H4 (cell line): ENCODE measurements around the gene CHCHD1. TPM values are rescaled to one million over a fixed set of nuclear protein-coding genes. Genes with fewer than 3 reads are reported as not detected.
"Not testable (repeated sequence)": the region's sequence is repeated elsewhere in the genome, so short reads cannot be mapped to it uniquely, and the experiment has no call there.

Source experiments
- DNase-seq: peaks from one replicate; pipeline ENCODE4 v3.0.0-alpha.2; 2015; ENCODE audit warnings: low spot score
- total RNA-seq: library from RNA; depleted of rRNA; stranded (reverse); fragments of >200 nt; shearing (Covaris generic); gene quantifications from 2 replicates; pipeline ENCODE4 v1.2.3, GENCODE V29; 2014

The CHCHD1 gene
- total RNA-seq, 1 experiment from 2014 or later: 82.5 TPM

DNA sequence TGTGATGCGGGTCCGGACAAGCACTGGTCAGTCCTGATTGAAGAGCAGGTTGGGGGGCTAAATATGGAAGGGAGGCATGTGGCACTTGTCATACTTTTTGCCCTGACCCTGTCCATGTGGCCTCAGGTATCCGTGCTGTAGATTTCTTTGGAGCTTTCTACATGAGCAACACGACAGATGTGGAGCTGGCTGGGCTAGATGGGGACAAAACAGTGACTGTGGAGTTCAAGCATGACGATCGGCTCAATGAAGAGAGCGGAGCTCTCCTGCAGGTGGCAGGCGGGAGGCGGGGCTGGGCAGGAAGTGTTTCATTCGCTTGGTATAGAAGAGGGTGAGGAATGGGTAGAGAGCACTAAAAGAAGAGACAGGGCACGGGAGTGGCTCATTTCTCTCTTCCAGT, 13.0 kb upstream of the CHCHD1 start:
- DNase-seq: no peak

DNA sequence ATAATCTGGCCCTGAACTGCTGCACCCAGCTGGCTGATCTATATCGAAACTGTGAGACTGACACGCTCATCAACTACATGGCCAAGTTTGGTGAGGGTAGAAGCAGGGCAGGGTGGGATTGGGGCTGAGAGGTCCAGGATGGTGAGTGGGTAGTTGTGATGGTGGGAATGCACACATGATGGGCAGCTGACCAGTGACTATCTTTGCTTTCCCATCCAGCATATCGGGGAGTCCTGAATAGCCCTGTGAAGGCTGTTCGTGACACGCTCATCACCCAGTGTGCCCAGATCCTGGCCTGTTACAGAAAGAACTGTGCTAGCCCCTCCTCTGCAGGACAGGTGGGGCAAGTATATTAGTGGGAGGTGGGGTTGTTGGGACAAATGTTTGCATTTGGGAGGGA, 12.5 kb upstream of the CHCHD1 start:
- no peak for DNase-seq

DNA sequence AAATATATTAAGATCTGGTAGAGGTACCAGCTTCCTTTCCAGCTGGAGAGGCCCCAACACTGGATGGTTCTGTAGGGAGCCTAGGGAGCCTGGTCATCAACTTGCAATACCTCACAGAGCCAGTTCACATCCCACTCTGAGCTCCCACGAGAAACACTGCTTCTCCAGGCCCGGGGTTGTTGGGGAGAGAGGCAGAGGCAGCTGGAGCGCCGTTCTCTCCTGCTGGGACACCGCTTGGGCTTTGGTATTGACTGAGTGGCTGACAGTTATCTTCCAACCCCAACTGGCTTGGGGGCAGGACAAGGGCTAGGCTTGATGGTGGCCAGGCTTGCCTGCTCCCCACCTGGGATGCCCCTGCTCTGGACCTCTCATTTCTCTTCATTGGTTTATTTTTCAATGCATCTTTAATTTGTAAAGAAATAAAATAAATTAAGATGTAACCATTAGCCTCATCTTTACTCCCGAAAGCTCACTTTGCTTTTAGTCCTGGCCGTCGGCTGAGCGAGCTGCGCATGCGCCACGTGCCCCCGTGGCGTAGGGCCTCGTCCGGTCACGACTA, 10.0 kb upstream of the CHCHD1 start:
- peak; percentile 61 for DNase-seq

DNA sequence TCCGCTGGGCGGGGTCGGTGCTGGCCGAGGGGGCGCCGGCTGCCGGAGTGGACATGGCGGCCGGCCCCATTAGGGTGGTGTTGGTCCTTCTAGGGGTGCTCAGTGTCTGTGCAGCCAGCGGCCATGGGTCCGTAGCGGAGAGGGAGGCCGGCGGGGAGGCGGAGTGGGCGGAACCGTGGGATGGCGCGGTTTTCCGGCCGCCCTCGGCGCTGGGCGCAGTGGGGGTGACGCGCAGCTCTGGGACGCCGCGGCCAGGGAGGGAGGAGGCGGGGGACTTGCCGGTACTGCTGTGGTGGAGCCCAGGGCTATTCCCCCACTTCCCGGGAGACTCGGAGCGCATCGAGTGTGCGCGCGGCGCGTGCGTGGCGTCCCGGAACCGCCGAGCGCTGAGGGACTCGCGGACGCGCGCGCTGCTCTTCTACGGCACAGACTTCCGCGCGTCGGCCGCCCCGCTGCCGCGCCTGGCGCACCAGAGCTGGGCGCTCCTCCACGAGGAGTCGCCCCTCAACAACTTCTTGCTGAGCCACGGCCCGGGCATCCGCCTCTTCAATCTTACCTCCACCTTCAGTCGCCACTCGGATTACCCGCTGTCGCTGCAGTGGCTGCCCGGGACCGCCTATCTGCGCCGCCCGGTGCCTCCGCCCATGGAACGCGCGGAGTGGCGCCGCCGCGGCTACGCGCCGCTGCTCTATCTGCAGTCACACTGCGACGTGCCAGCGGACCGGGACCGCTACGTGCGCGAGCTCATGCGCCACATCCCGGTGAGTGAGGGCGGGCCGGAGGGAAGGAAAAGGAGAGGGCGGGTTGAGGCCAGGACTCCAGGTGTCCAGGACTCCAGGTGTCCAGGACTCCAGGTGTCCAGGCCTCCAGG, 9.3 kb upstream of the CHCHD1 start:
- peak; percentile 70 for DNase-seq

DNA sequence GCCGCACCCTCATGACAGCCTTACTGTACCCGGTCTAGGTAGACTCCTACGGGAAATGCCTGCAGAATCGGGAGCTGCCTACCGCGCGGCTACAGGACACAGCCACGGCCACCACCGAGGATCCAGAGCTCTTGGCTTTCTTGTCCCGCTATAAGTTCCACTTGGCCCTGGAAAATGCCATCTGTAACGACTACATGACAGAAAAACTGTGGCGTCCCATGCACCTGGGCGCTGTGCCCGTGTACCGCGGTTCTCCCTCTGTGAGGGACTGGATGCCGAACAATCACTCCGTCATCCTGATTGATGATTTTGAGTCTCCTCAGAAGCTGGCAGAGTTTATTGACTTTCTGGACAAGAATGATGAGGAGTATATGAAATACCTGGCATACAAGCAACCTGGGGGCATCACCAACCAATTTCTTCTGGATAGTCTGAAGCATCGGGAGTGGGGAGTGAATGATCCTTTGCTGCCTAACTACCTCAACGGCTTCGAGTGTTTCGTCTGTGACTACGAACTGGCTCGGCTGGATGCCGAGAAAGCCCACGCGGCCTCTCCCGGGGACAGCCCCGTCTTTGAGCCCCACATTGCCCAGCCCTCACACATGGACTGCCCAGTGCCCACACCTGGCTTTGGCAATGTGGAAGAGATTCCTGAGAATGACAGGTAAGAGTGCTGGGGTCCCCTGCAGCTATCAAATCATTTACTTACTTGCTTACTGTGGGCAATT, 8.5 kb upstream of the CHCHD1 start:
- no peak for DNase-seq

DNA sequence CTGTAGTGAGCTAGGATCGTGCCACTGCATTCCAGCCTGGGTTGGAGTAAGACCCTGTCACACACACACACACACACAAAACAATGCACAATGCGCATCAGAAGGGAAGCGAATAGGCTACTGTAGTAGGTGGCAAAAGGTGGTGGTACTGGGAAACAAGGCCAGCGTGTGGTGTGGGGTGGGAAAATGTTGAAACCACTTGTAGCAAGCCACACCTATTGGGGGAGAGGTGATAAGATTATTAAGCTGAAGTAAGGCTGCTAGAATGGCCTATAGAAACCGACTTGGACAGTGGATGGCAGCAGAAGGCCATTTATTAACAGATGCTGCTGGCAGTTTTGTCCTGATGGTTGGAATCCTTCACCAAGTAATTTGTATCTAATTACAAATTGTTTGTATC, 7.2 kb upstream of the CHCHD1 start:
- DNase-seq: no peak

DNA sequence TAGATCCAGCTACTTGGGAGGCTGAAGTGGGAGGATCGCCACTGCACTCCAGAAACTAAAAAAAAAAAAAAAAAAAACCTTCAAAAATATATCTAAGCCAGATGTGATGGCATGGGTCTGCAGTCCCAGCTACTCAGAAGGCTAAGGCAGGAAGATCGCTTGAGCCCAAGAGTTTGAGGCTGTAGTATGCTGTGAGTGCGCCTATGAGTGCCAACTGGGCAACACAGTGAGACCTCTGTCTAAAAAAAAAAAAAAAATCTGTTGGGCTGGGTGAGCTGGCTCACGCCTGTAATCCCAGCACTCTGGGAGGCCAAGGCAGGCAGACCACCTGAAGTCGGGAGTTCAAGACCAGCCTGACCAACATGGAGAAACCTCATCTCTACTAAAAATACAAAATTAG, 2.8 kb upstream of the CHCHD1 start:
- no peak for DNase-seq

DNA sequence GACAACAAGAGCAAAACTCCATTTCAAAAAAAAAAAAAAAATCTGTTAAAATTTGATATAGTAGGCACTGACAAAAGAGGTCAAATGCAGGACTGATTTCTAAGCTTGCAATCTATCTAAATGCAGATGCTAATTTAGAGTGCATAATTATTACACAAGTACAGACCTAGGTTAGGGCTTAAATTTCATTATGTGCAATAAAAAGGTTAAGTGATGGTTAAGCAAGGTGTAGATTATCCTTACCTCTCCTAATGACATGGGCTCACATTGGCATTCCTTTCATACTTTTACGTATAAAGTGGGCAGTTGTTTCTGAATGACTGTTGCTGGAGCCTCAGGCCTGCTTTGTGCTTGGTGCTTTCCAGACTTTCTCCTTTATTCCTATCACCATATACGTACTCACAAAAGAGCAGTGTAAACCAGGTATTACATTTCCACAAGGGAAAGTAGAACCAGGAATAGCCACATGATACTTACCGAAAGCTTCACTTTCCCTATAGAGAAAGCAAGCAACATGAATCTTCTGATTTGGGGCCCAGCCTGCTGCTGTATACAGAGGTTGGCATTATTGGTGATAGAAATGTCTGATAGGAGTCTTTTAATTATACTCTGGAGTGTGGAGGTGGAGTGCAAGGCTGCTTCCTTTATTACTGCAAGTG, 2.2 kb upstream of the CHCHD1 start:
- DNase-seq: no peak

DNA sequence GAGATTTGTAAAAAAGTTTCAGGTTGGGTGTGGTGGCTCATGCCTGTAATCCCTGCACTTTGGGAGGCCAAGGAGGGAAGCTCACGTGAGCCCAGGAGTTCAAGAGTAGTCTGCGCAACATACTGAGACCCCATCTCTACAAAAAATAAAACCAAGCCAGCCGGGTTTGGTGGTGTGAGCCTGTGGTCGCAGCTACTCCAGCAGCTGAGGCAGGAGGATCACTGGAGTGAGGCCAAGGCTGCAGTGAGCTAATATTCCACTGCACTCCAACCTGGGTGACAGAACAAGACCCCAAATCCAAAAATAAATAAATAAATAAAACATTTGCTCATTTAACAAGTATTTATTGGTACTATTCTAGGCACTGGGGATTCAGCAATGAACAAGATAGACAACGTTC, 1.5 kb upstream of the CHCHD1 start:
- DNase-seq: no peak

DNA sequence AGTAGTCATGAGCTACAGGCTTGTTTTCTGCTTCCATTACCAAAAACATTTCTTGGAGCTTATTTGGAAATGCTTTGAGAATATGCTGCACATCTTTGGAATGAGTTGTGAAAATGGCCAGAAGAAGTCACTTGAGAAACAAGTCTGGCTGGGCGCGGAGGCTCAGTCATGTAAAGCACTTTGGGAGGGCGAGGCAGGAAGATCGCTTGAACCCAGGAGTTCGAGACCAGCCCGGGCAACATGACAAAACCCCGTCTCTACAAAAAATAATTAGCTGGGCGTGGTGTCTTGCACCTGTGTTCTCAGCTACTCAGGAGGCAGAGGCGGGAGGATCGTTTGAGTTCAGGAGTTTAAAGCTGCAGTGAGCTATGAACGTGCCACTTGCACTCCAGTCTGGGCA, 882 bp upstream of the CHCHD1 start:
- no peak for DNase-seq

DNA sequence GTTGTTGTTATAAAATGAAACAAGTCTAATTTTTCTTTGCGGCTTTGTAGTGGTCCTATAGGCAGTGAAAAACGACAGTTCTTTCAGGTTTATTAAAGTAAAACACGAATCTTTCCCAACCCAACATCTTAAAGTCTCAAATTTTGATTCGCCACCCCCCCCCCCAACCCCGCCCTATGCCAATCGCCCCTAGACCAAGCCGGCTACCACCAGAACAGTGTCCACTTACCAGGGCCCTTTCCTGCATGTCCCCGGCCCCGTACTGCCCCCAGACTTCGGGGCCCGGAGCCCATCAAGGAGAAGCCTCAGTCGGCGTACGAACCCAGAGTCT, 335 bp upstream of the CHCHD1 start:
- no peak for DNase-seq

DNA sequence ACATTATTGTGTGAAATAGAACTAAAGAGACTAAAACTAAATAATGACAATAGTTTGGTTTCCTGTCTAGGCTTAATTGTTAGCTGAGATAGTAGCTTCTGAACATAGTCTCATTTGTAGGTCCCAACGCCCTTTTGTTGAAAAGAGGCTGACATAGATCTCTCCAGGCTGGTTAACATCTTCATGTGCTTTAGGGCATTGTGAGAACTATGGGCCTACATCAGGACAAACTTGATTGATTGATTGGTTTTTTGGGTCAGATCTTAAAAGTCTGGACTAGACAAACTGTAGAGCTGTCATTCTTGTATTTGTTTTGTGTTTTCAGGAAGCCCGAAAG, 869 bp downstream of the CHCHD1 start:
- no peak for DNase-seq

DNA sequence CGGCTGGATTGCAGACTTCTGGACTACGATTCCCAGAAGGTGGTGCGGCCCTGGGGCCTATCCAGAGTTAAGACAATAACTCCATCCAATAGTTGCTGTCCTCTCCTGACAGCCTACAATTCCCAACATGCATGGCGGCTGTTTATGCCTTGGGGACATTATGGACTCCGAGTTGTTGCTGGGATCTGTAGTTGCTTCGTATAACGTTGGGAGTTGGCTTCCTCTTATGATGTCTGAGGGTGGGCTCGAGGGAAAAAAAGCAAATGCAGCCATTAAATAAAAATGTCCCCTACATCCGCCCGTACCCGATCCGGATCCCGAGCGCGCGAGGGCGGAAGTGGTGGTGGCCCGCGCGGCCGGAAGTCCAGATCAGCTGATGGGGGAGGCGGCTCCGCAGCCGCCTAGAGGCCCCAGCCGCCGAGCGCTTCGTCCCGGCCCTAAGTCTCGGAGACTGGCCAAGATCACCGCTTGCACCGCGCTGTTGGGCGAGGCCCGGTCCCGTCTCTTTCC, 3.4 kb downstream of the CHCHD1 start, which contains the start of gene ZSWIM8:
Gene ZSWIM8, plus strand, starts transcription at position 396 of the 510 bp plus-strand sequence. CDS start 273 bp downstream, outside the sequence.
- peak; percentile 95 for DNase-seq

DNA sequence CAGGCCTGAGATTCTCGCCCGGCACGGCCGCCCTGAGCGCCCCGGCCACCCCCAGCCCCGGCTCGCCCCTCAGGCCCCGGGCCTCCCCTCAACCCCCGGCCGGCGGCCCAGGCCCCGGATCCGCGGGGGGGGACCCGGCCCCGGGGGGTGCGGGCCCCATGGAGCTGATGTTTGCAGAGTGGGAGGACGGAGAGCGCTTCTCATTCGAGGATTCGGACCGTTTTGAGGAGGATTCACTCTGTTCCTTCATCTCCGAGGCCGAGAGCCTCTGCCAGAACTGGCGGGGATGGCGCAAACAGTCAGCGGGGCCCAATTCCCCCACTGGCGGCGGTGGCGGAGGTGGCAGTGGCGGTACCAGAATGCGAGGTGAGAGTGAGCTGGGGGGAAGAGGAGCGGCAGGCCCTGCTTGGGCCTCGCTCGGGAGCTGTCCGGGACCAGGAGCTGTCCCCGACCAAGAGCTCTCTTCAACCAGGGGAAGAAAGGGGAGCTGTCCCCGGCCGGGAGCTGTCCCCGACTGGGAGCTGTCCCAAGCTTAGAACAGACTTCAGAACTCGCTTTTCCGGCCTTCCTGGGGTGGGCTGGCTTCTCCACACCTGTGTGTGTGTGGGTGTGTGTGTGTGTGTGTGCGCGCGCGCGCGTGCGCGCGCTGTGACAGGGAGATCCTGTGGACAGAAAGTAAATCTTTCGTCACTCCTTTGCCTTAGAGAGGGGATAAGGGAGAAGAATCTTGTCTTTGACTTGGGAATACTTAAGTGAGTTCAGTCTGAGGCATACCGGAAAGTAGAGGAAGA, 4.1 kb downstream of the CHCHD1 start:
- no peak for DNase-seq

DNA sequence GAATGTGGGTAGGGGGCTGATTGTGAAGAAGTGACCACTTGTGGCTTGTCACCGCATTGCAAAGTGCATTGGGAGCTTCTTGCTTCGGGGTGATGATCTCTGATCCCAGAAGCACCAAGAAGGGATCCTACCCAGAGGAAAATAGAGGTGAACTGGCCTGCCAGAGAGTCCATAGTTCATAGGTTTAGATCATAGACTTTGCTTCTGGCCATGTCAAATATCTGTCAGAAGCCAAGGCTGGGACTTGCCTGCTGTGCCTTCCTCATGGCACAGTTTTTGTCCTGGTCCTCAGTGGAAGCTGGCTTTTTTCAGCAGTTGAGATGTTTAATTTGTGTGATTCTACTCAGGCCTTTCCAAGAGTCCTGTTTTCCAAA, 4.7 kb downstream of the CHCHD1 start:
- DNase-seq: no peak

DNA sequence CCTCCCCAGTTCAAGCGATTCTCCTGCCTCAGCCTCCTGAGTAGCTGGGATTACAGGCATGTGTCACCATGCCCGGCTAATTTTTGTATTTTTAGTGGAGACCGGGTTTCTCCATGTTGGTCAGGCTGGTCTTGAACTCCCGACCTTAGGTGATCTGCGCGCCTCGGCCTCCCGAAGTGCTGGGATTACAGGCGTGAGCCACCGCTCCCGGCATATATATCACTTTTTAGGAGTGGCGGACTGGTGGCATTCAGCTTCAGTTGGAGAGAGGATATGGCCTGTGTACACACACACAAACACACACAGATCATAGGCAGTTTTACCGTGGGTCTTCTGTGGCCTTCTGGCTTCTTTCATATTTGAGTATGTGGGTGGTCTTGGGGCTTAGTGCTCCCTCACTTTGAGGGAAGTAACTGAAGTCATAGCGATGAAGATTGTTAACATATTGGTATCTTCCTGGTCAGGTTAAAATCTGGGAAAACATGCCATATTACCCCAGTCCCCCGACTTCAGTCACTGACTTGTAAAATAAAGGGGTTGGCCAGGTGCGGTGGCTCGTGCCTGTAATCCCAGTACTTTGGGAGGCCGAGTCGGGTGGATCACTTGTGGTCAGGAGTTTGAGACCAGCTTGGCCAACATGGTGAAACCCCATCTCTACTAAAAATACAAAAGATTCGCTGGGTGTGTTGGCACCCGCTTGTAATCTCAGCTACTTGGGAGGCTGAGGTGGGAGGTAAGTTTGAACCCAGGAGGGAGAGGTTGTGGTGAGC, 5.4 kb downstream of the CHCHD1 start:
- not testable (repeated sequence) for DNase-seq

DNA sequence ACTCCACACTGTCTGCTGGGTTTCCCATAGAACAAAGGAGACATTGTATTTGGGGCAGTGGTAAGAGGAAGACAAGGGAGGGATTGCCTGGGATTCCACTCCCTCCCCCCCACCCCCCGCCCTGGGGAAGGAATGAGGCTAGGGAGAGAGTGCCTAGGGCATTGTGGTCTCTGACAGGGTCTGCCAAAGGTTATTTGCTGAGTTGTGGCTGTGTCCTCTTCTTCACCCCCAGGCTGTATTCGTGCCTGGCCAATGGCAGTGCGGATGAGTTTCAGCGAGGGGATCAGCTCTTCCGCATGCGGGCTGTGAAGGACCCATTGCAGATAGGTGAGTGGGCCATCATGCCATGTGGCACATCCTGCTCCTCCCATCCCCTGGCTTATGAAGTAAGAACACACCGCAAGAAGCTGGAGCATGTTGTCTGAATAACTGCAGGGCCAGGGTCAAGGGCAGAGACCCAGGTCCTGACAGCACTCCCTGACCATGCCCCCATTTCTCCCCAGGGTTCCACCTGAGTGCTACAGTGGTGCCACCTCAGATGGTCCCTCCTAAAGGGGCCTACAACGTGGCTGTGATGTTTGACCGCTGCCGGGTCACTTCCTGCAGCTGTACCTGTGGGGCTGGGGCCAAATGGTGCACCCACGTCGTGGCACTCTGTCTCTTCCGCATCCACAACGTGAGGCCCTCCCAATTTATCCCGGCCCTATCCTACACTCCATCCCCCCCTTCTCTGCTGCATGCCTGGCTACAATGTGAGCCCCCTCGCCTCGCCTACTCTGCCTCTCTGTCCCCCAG, 7.2 kb downstream of the CHCHD1 start:
- DNase-seq: no peak

DNA sequence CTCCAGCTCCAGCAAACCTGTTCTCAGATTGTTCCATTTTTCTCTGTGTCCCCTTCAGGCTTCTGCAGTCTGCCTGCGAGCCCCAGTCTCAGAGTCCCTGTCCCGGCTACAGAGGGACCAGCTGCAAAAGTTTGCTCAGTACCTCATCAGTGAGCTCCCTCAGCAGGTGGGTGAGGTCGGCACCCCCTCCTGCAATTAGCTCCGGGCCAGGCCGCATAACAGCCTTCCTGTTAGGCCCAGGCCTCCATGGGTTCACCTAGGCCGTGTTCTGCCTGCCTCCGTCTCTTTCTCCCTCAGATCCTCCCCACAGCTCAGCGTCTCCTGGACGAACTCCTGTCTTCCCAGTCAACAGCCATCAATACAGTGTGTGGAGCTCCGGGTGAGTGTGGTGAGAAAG, 7.8 kb downstream of the CHCHD1 start:
- DNase-seq: no peak

DNA sequence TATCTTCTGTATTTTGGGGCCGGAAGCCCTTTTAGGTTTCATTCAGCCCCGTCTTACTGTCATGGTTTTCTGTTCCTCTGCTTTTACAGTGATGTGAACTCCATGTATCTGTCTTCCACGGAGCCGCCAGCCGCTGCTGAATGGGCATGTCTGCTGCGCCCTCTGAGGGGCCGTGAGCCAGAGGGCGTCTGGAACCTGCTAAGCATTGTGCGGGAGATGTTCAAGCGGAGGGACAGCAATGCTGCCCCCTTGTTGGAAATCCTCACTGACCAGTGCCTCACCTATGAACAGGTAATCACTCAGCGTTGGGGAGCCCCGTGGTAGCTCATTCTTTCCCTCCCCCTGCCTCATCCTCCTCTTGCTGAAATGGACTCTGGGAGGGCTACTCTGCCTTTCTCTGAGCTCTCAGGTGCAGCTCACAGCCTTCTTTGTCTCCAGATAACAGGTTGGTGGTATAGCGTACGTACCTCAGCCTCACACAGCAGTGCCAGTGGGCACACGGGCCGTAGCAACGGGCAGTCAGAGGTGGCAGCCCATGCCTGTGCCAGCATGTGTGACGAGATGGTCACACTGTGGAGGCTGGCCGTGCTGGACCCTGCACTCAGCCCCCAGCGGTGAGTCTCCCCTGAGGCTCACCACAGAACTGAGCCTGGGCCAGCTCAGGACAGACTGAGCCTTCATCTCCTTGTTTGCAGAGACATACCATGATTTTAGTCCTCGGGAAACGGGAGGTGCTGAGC, 9.2 kb downstream of the CHCHD1 start:
- no peak for DNase-seq
